Prostate gland (tissue), 2 donors: ENCODE data around the gene F2RL2. TPM values are rescaled to one million over a fixed set of nuclear protein-coding genes. Genes with fewer than 3 reads are reported as not detected.

Experiments used
- DNase-seq: peaks from one replicate; pipeline ENCODE4 v3.0.0-alpha.2; 2019; ENCODE audit warnings: low spot score
- H3K27ac ChIP-seq, 2 donors: fragments of 200-600 bp; sonication (generic); 2 replicates each; pipeline ENCODE4 v1.5.1; 2017 to 2019
- H3K27me3 ChIP-seq: fragments of 200-600 bp; sonication (generic); replicated peaks from 2 replicates; pipeline ENCODE4 v1.5.1; 2019; ENCODE audit not compliant: insufficient read depth
- H3K36me3 ChIP-seq, 2 donors: fragments of 200-600 bp; sonication (generic); 1 replicate in 1 of 2; 2 replicates in 1 of 2; pipeline versions ENCODE4 v1.5.1 to v1.8.1; 2017 to 2019
- H3K4me1 ChIP-seq: fragments of 200-600 bp; sonication (generic); replicated peaks from 2 replicates; pipeline ENCODE4 v1.5.1; 2019
- H3K4me3 ChIP-seq, 2 donors: fragments of 200-600 bp; sonication (generic); 2 replicates each; pipeline ENCODE4 v1.5.1; 2017 to 2019
- H3K9me3 ChIP-seq: fragments of 200-600 bp; sonication (generic); 2 replicates; pipeline ENCODE4 v1.5.1; 2017
- POLR2A ChIP-seq: fragments of 450-650 bp; IDR thresholded peaks from one replicate; pipeline ENCODE4 v1.6.1; 2016; ENCODE audit warnings: antibody characterized with exemption, mild to moderate bottlenecking
- POLR2AphosphoS5 ChIP-seq: sonication (generic); formaldehyde crosslinking; IDR thresholded peaks from one replicate; pipeline ENCODE4 v1.6.1; 2017; ENCODE audit warnings: antibody characterized with exemption
- WGBS: methylation state at CpG from one replicate; pipeline ENCODE4 v1.1.5; 2018; 5-methylcytosine and 5-hydroxymethylcytosine counted together
- intact Hi-C: fragments of 100-400 bp; cut with DNase I; formaldehyde crosslinking; loops from one replicate; pipeline ENCODE4 v1.14.2; 2022
- total RNA-seq, 2 donors: library from RNA; depleted of rRNA; stranded (reverse); fragments of >200 nt; gene quantifications; one replicate each; pipeline ENCODE4 v1.1.0, GENCODE V29; 2016
- TF ChIP-seq, protein P1 (sequence below), 4 experiments: fragments of 200-600 bp in 2 of 4; fragments of 450-650 bp in 2 of 4; sonication (generic) in 2 of 4; IDR thresholded peaks; 1 replicate in 3 of 4; 2 replicates in 1 of 4; pipeline ENCODE4 v1.5.1; 2016 to 2019; ENCODE audit warnings: antibody characterized with exemption in 4 of 4, mild to moderate bottlenecking in 2 of 4, moderate library complexity in 2 of 4

Gene F2RL2
- not detected for total RNA-seq

- Histone ChIP-seq H3K36me3 (no peaks in the 10 kb centered on the region), H3K27me3 (no peaks in the 10 kb centered on the region), H3K27ac (no peak within 1 kb of the TSS), H3K4me3 (no peak within 1 kb of the TSS), H3K9me3 (no peaks in the 10 kb centered on the region), H3K4me1 (no peaks in the 10 kb centered on the region)
- no peak for TF ChIP-seq POLR2AphosphoS5
- TF ChIP-seq, protein P1, sequence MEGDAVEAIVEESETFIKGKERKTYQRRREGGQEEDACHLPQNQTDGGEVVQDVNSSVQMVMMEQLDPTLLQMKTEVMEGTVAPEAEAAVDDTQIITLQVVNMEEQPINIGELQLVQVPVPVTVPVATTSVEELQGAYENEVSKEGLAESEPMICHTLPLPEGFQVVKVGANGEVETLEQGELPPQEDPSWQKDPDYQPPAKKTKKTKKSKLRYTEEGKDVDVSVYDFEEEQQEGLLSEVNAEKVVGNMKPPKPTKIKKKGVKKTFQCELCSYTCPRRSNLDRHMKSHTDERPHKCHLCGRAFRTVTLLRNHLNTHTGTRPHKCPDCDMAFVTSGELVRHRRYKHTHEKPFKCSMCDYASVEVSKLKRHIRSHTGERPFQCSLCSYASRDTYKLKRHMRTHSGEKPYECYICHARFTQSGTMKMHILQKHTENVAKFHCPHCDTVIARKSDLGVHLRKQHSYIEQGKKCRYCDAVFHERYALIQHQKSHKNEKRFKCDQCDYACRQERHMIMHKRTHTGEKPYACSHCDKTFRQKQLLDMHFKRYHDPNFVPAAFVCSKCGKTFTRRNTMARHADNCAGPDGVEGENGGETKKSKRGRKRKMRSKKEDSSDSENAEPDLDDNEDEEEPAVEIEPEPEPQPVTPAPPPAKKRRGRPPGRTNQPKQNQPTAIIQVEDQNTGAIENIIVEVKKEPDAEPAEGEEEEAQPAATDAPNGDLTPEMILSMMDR (IDR thresholded peaks at IDR 0.05) = no peak
- TF ChIP-seq POLR2A = no peak
- DNase-seq = no peak
- intact Hi-C loops = no loop called here
- WGBS = 36% methylated on average over 7 of the region's 7 CpGs
Observed at GRCh38 chr5:76622973-76623596, at the start of gene F2RL2. Gene F2RL2 (minus strand): TSS chr5:76623403. CDS start chr5:76623230, 173 bp downstream.

DNA sequence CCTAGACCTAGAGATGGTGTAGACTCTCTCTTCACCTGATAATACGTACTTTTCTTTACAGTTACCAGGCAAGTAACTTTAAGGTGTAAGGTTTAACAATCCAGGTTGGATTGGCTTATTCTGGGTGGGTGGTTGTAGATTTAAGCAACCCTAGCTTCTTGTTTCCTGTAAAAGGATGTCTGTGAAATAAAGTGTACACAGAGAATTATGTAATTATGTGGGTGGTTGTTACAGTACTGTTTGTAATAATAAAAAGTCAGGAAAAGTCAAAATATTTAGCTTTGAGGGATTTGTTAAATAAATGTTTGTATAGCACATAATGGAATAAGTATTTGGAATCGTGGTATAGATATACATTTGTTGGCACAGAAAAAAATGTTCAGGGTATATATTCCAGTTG lies 49.0 kb upstream of the F2RL2 start:
- no peak for DNase-seq
- Histone ChIP-seq H3K36me3 (no peaks in the 10 kb centered on the region), H3K27ac (no peak overlapping the region), H3K4me1 (no peaks in the 10 kb centered on the region), H3K9me3 (no peaks in the 10 kb centered on the region), H3K27me3 (no peaks in the 10 kb centered on the region), H3K4me3 (no peak overlapping the region)
- TF ChIP-seq POLR2A (no peak), POLR2AphosphoS5 (no peak)
- TF ChIP-seq, protein P1 (IDR thresholded peaks at IDR 0.05) = no peak
- intact Hi-C loops = no loop called here
- WGBS = 57% methylated on average over 2 of the region's 2 CpGs

DNA sequence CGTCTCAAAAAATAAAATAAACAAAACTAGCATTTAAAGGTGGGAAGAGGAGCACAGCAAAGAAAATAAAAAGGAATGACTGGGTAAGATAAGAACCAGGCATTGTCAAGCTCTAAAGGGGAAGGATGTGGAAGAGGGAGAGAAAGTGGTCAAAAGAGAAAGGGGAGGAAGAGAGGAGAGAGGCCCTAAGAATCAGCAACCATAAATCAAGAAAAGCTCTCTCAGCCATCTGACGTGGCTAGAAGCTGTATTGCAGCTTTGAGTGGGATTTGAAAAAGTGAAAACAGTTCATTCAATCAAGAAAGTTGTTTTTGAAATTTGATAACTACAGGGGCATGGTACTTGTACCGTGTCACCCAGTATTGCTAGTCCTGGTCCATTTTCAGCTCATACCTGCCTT lies 47.3 kb upstream of the F2RL2 start:
- H3K27me3 ChIP-seq = no peaks in the 10 kb centered on the region
- DNase-seq = no peak
- H3K4me1 ChIP-seq = no peaks in the 10 kb centered on the region
- TF ChIP-seq, protein P1 (IDR thresholded peaks at IDR 0.05) = no peak
- TF ChIP-seq POLR2AphosphoS5 = no peak
- no peak for TF ChIP-seq POLR2A
- intact Hi-C loops = no loop called here
- H3K36me3 ChIP-seq = no peaks in the 10 kb centered on the region
- H3K27ac ChIP-seq = no peak overlapping the region
- no peak overlapping the region for H3K4me3 ChIP-seq
- WGBS = 83% methylated on average over 3 of the region's 3 CpGs
- no peaks in the 10 kb centered on the region for H3K9me3 ChIP-seq

DNA sequence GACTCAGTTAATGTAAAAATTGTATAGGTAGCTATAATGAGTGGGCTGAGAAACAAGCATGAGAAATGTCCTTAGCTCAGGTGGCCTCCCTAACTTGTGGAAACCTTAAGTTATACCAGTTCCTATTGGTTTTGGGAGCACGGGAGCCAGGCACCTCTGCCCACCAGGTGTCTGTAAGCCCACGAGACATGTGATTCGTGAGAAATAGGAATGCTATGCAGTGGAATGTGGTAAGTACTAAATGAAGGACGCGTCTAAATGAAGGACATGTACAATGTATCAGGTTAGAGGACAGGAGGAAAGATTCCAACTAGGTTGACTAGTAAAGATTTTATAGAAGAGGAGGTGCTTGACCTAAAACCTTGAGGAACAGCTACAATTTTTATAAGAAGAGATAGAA lies 46.0 kb upstream of the F2RL2 start:
- H3K27me3 ChIP-seq = no peaks in the 10 kb centered on the region
- no peak overlapping the region for H3K27ac ChIP-seq
- H3K4me1 ChIP-seq = no peaks in the 10 kb centered on the region
- intact Hi-C loops = no loop called here
- WGBS = 94% methylated on average over 5 of the region's 5 CpGs
- DNase-seq = no peak
- H3K4me3 ChIP-seq = no peak overlapping the region
- no peaks in the 10 kb centered on the region for H3K36me3 ChIP-seq
- H3K9me3 ChIP-seq = no peaks in the 10 kb centered on the region
- TF ChIP-seq POLR2AphosphoS5 (no peak), POLR2A (no peak)
- TF ChIP-seq, protein P1 (IDR thresholded peaks at IDR 0.05) = no peak

DNA sequence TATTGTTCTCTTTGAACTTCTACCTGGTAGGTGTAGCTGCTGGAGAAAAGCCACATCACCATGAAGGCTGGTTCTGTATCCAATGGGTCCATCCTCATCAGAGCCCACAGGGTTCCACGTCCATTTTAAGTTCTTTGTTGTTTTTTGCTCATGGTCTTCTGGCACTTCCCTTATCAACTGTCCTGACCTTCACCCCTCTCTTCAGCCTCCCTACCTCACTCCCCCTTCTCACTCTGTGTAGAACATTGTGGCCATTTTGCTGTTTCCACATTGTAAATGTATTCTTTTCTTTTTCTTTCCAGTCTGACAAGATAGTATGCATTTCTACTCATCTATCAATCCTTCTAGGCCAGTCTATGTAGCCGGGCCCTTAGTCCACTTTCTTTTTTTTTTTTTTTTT lies 44.3 kb upstream of the F2RL2 start:
- Histone ChIP-seq H3K4me1 (no peaks in the 10 kb centered on the region), H3K4me3 (no peak overlapping the region), H3K27me3 (no peaks in the 10 kb centered on the region), H3K9me3 (no peaks in the 10 kb centered on the region), H3K27ac (no peak overlapping the region), H3K36me3 (no peaks in the 10 kb centered on the region)
- 86% methylated on average over 2 of the region's 2 CpGs for WGBS
- no peak for DNase-seq
- no peak for TF ChIP-seq POLR2AphosphoS5
- TF ChIP-seq POLR2A = no peak
- TF ChIP-seq, protein P1 (IDR thresholded peaks at IDR 0.05) = no peak
- intact Hi-C loops = no loop called here
